WTC11 (cell line): ENCODE data around the gene MYMK.

Experiments
- ELF4 ChIP-seq: sonication (generic); formaldehyde crosslinking; IDR thresholded peaks from 2 replicates; pipeline ENCODE4 v1.8.1; 2022; ENCODE audit warnings: low read depth, mild to moderate bottlenecking, moderate library complexity, missing genetic modification reagents
- ETV6 ChIP-seq: sonication (generic); formaldehyde crosslinking; IDR thresholded peaks from 2 replicates; pipeline ENCODE4 v1.8.1; 2022; ENCODE audit warnings: mild to moderate bottlenecking, missing genetic modification reagents
- FOXJ3 ChIP-seq: sonication (generic); formaldehyde crosslinking; IDR thresholded peaks from 2 replicates; pipeline ENCODE4 v1.9.0; 2021; ENCODE audit warnings: missing genetic modification reagents, mild to moderate bottlenecking, borderline replicate concordance
- STAT6 ChIP-seq: sonication (generic); formaldehyde crosslinking; conservative IDR thresholded peaks from 2 replicates; pipeline ENCODE4 v1.8.1; 2023; ENCODE audit warnings: mild to moderate bottlenecking, low read depth, missing genetic modification reagents, moderate library complexity
- TP53 ChIP-seq: sonication (generic); formaldehyde crosslinking; IDR thresholded peaks from 2 replicates; pipeline ENCODE4 v1.8.1; 2023; ENCODE audit warnings: mild to moderate bottlenecking, missing genetic modification reagents
- ZNF232 ChIP-seq: sonication (generic); formaldehyde crosslinking; IDR thresholded peaks from 2 replicates; pipeline ENCODE4 v1.8.0; 2022; ENCODE audit warnings: mild to moderate bottlenecking, missing genetic modification reagents
- ZNF512 ChIP-seq: sonication (generic); formaldehyde crosslinking; IDR thresholded peaks from 2 replicates; pipeline ENCODE4 v1.8.1; 2022; ENCODE audit warnings: missing genetic modification reagents, borderline replicate concordance
- ZNF532 ChIP-seq: fragments of 250-450 bp; sonication (Bioruptor Pico); IDR thresholded peaks from 2 replicates; pipeline ENCODE4 v1.9.0; 2021; ENCODE audit warnings: mild to moderate bottlenecking, borderline replicate concordance
- TF ChIP-seq, protein P1 (sequence below): fragments of 200-600 bp; IDR thresholded peaks from 2 replicates; pipeline ENCODE4 v1.8.0; 2022; ENCODE audit warnings: antibody characterized with exemption
- TF ChIP-seq, protein P2 (sequence below): sonication (generic); formaldehyde crosslinking; IDR thresholded peaks from 2 replicates; pipeline ENCODE4 v1.8.0; 2022; ENCODE audit warnings: mild to moderate bottlenecking, missing genetic modification reagents

GRCh38 chr9:133490865-133491655 is 33.7 kb downstream of the MYMK start:
- TF ChIP-seq ELF4 (no peak), ZNF232 (CRISPR knock-in tag) (no peak), TP53 (CRISPR knock-in tag) (no peak), ETV6 (CRISPR knock-in tag) (no peak), FOXJ3 (CRISPR knock-in tag) (no peak), ZNF512 (CRISPR knock-in tag) (no peak), STAT6 (CRISPR knock-in tag) (no peak), ZNF532 (CRISPR knock-in tag) (no peak)
- TF ChIP-seq, protein P1, sequence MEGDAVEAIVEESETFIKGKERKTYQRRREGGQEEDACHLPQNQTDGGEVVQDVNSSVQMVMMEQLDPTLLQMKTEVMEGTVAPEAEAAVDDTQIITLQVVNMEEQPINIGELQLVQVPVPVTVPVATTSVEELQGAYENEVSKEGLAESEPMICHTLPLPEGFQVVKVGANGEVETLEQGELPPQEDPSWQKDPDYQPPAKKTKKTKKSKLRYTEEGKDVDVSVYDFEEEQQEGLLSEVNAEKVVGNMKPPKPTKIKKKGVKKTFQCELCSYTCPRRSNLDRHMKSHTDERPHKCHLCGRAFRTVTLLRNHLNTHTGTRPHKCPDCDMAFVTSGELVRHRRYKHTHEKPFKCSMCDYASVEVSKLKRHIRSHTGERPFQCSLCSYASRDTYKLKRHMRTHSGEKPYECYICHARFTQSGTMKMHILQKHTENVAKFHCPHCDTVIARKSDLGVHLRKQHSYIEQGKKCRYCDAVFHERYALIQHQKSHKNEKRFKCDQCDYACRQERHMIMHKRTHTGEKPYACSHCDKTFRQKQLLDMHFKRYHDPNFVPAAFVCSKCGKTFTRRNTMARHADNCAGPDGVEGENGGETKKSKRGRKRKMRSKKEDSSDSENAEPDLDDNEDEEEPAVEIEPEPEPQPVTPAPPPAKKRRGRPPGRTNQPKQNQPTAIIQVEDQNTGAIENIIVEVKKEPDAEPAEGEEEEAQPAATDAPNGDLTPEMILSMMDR, result no peak
- TF ChIP-seq, protein P2, sequence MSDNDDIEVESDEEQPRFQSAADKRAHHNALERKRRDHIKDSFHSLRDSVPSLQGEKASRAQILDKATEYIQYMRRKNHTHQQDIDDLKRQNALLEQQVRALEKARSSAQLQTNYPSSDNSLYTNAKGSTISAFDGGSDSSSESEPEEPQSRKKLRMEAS, result no peak
